IMR-90 (cell line): ENCODE results near the gene CD180. TPM values are rescaled to one million over a fixed set of nuclear protein-coding genes. Genes with fewer than 3 reads are reported as not detected.

Source experiments
- ATAC-seq: fragments of 200-7000 bp; cut with Tn5 transposase; 2 replicates; pipeline ENCODE4 v1.9.1; 2020; ENCODE audit warnings: low read depth, mild to moderate bottlenecking, moderate library complexity
- BruUV-seq: library from RNA; stranded (reverse); fragments of 400-500 nt; replicated peaks from 2 replicates; lab custom pipeline; 2021; lab: Mats Ljungman, UMichigan
- CTCF ChIA-PET: fragments of 300-600 bp; formaldehyde crosslinking; extraction: SDS; loops from one replicate; lab custom pipeline; 2021; ENCODE audit warnings: antibody characterized with exemption; lab: Yijun Ruan, JAX
- POLR2A ChIA-PET: fragments of 300-600 bp; sonication (Branson Sonifier 250); formaldehyde crosslinking; loops from one replicate; lab custom pipeline; 2022; ENCODE audit warnings: antibody characterized with exemption; ENCODE audit not compliant: unreplicated experiment; lab: Charles Lee
- DNase-seq: peaks from one replicate; pipeline ENCODE4 v3.0.0; 2013
- H2AFZ ChIP-seq: replicated peaks from 2 replicates; pipeline ENCODE3; 2013; ENCODE audit warnings: low read length, mild to moderate bottlenecking; ENCODE audit not compliant: poor library complexity
- H2AK5ac ChIP-seq: 2 replicates; pipeline ENCODE4 v1.6.1; 2013; ENCODE audit warnings: low read depth, low read length, inconsistent platforms
- H2AK9ac ChIP-seq: replicated peaks from 2 replicates; pipeline ENCODE3; 2013; ENCODE audit warnings: mild to moderate bottlenecking, low read depth, low read length, moderate library complexity; ENCODE audit not compliant: poor library complexity
- H2BK120ac ChIP-seq: 2 replicates; pipeline ENCODE4 v1.6.1; 2013; ENCODE audit warnings: low read depth, low read length, inconsistent platforms
- H2BK15ac ChIP-seq: 3 replicates; pipeline ENCODE4 v1.6.1; 2013; ENCODE audit warnings: low read depth, low read length, inconsistent platforms
- H2BK20ac ChIP-seq: 2 replicates; pipeline ENCODE4 v1.6.1; 2013; ENCODE audit warnings: low read depth, mild to moderate bottlenecking, inconsistent platforms, low read length, moderate library complexity
- H2BK5ac ChIP-seq: 2 replicates; pipeline ENCODE4 v1.6.1; 2013; ENCODE audit warnings: mild to moderate bottlenecking, low read depth, low read length, inconsistent platforms; ENCODE audit not compliant: poor library complexity, severe bottlenecking
- H3K14ac ChIP-seq: replicated peaks from 2 replicates; pipeline ENCODE4 v1.6.1; 2013; ENCODE audit warnings: low read depth, low read length, inconsistent platforms
- H3K18ac ChIP-seq: 2 replicates; pipeline ENCODE4 v1.6.1; 2013; ENCODE audit warnings: low read depth, low read length, control low read depth
- H3K23ac ChIP-seq: 2 replicates; pipeline ENCODE4 v1.6.1; 2013; ENCODE audit warnings: low read depth, low read length, inconsistent platforms
- H3K27ac ChIP-seq: 2 replicates; pipeline ENCODE4 v1.5.1; 2013; ENCODE audit warnings: mild to moderate bottlenecking, control low read depth, low read length; ENCODE audit not compliant: insufficient read depth
- H3K27me3 ChIP-seq: 2 replicates; pipeline ENCODE4 v1.6.1; 2013; ENCODE audit warnings: low read length; ENCODE audit not compliant: control insufficient read depth, insufficient read depth
- H3K36me3 ChIP-seq: 2 replicates; pipeline ENCODE4 v1.6.1; 2013; ENCODE audit warnings: low read length, mixed read lengths; ENCODE audit not compliant: control insufficient read depth, insufficient read depth
- H3K4ac ChIP-seq: 2 replicates; pipeline ENCODE4 v1.6.1; 2013; ENCODE audit warnings: low read depth, low read length, inconsistent platforms
- H3K4me1 ChIP-seq: 2 replicates; pipeline ENCODE4 v1.6.1; 2013; ENCODE audit warnings: low read length, mixed read lengths; ENCODE audit not compliant: control insufficient read depth, insufficient read depth
- H3K4me2 ChIP-seq: 2 replicates; pipeline ENCODE4 v1.6.1; 2013; ENCODE audit warnings: low read depth, mild to moderate bottlenecking, control low read depth, low read length, moderate library complexity
- H3K4me3 ChIP-seq: 2 replicates; pipeline ENCODE4 v1.5.1; 2013; ENCODE audit warnings: low read depth, mild to moderate bottlenecking, control low read depth, low read length, moderate library complexity; ENCODE audit not compliant: insufficient read depth
- H3K56ac ChIP-seq: 2 replicates; pipeline ENCODE4 v1.6.1; 2013; ENCODE audit warnings: low read length, inconsistent platforms; ENCODE audit not compliant: insufficient read depth; ENCODE audit errors: extremely low read depth
- H3K79me1 ChIP-seq, 2 experiments: 2 replicates each; pipeline ENCODE4 v1.6.1; 2013; ENCODE audit warnings: low read length in 2 of 2, inconsistent platforms in 1 of 2, low read depth in 1 of 2
- H3K9ac ChIP-seq: 2 replicates; pipeline ENCODE4 v1.6.1; 2013; ENCODE audit warnings: low read depth, low read length, control low read depth
- H3K9me1 ChIP-seq: 2 replicates; pipeline ENCODE4 v1.6.1; 2013; ENCODE audit warnings: low read length, inconsistent platforms; ENCODE audit not compliant: insufficient read depth
- H3K9me3 ChIP-seq: 2 replicates; pipeline ENCODE4 v1.6.1; 2013; ENCODE audit warnings: low read length; ENCODE audit not compliant: control insufficient read depth, insufficient read depth
- H4K20me1 ChIP-seq: 2 replicates; pipeline ENCODE4 v1.6.1; 2013; ENCODE audit warnings: low read length, inconsistent platforms; ENCODE audit not compliant: insufficient read depth
- H4K5ac ChIP-seq: 2 replicates; pipeline ENCODE4 v1.6.1; 2013; ENCODE audit warnings: mild to moderate bottlenecking, low read depth, low read length, control low read depth
- H4K8ac ChIP-seq, 2 experiments: 2 replicates each; pipeline ENCODE4 v1.6.1; 2013; ENCODE audit warnings: low read depth in 2 of 2, low read length in 2 of 2, control low read depth in 1 of 2, inconsistent platforms in 1 of 2
- H4K91ac ChIP-seq: 2 replicates; pipeline ENCODE4 v1.6.1; 2013; ENCODE audit warnings: low read depth, low read length, inconsistent platforms; ENCODE audit not compliant: insufficient read depth
- BHLHE40 ChIP-seq: fragments of 150-350 bp; IDR thresholded peaks from 2 replicates; pipeline ENCODE4 v1.6.1; 2016; ENCODE audit warnings: mild to moderate bottlenecking, low read depth, low read length
- CEBPB ChIP-seq: IDR thresholded peaks from 2 replicates; pipeline ENCODE4 v1.6.1; 2012; ENCODE audit warnings: low read depth, low read length, improper control_type of control experiment
- FOS ChIP-seq: fragments of 150-350 bp; IDR thresholded peaks from 2 replicates; pipeline ENCODE4 v1.6.1; 2016; ENCODE audit warnings: low read depth, low read length
- MAFK ChIP-seq: IDR thresholded peaks from 2 replicates; pipeline ENCODE4 v1.6.1; 2012; ENCODE audit warnings: low read depth, low read length, improper control_type of control experiment
- MAZ ChIP-seq: IDR thresholded peaks from 2 replicates; pipeline ENCODE4 v1.6.1; 2012; ENCODE audit warnings: low read depth, mild to moderate bottlenecking, low read length, improper control_type of control experiment, moderate library complexity, borderline replicate concordance
- NFE2L2 ChIP-seq: fragments of 150-350 bp; IDR thresholded peaks from 2 replicates; pipeline ENCODE4 v1.6.1; 2016; ENCODE audit warnings: low read depth, mild to moderate bottlenecking, low read length
- POLR2A ChIP-seq: IDR thresholded peaks from 2 replicates; pipeline ENCODE4 v1.6.1; 2012; ENCODE audit warnings: mild to moderate bottlenecking, low read depth, low read length
- RFX5 ChIP-seq: IDR thresholded peaks from 2 replicates; pipeline ENCODE4 v1.8.0; 2012; ENCODE audit warnings: low read depth, mild to moderate bottlenecking, low read length, moderate library complexity
- SMC3 ChIP-seq: fragments of 150-350 bp; IDR thresholded peaks from 2 replicates; pipeline ENCODE4 v1.6.1; 2016; ENCODE audit warnings: low read depth, mild to moderate bottlenecking, antibody characterized with exemption, low read length, moderate library complexity
- dilution Hi-C: fragments of 300-500 bp; cut with HindIII; formaldehyde crosslinking; loops from one replicate; pipeline ENCODE4 v1.14.3; 2018; ENCODE audit warnings: low sequenced_read_pairs; ENCODE audit not compliant: unreplicated experiment
- in situ Hi-C: fragments of 300-500 bp; cut with MboI; formaldehyde crosslinking; loops from 3 replicates; pipeline ENCODE4 v1.14.3; 2019; ENCODE audit warnings: low sequenced_read_pairs, inconsistent platforms, mixed read lengths
- intact Hi-C: fragments of 100-400 bp; cut with micrococcal nuclease; formaldehyde crosslinking; loops from 2 replicates; pipeline ENCODE4 v1.10.0; 2022
- polyA plus RNA-seq, 3 experiments: library from polyadenylated mRNA; depleted of rRNA; stranded (reverse); fragments of >200 nt; gene quantifications; 2 replicates each; pipeline ENCODE4 v1.2.3, GENCODE V29; 2012; ENCODE audit warnings: low replicate concordance in 1 of 3
- total RNA-seq: library from RNA; depleted of rRNA; stranded (reverse); fragments of >200 nt; gene quantifications from 2 replicates; pipeline ENCODE4 v1.2.3, GENCODE V29; 2012
- TF ChIP-seq, protein P1 (sequence below): conservative IDR thresholded peaks from 2 replicates; pipeline ENCODE4 v1.5.1; 2012; ENCODE audit warnings: mild to moderate bottlenecking, low read depth, low read length, improper control_type of control experiment
- TF ChIP-seq, protein P2 (sequence below): fragments of 150-350 bp; IDR thresholded peaks from 2 replicates; pipeline ENCODE4 v1.6.1; 2016; ENCODE audit warnings: low read depth, mild to moderate bottlenecking, low read length, moderate library complexity, borderline replicate concordance

The CD180 gene
- total and polyA plus RNA-seq, 2 of the 4 experiments (the other 2 are of a cell fraction) = not detected

DNA sequence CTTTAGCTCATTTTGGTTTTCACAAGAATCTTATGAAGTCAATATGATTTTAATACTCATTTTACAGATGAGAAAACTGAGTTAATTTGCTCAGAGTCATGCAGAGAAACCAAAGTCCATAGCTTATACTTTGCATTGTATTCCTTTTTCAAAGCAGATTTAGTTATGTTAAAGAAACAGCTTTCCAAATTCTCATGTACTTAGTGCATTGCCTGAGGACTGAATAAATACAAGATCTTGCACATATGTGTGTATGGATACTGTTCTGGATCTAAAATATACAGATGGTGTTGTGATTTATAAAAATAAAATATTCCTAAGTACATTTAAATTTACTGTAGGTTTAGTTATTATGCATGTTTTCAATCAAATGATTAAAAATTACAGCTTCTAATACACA lies 43.5 kb upstream of the CD180 start:
- Histone ChIP-seq H2BK120ac (no peak overlapping the region), H4K5ac (no peak overlapping the region), H3K4ac (no peak overlapping the region), H3K79me1 (no peaks in the 10 kb centered on the region), H3K18ac (no peak overlapping the region), H2AFZ (no peak overlapping the region), H4K91ac (no peak overlapping the region), H2BK15ac (no peak overlapping the region), H2BK20ac (no peak overlapping the region), H3K14ac (no peak overlapping the region), H2BK5ac (no peak overlapping the region), H2AK9ac (no peak overlapping the region), H4K20me1 (no peaks in the 10 kb centered on the region), H3K9ac (no peak overlapping the region), H3K23ac (no peak overlapping the region), H3K27ac (no peak overlapping the region), H3K4me1 (peaks cover 3% of the 10 kb centered on the region; the same call in 1 of the 2 replicates), H3K36me3 (no peaks in the 10 kb centered on the region), H3K9me3 (no peaks in the 10 kb centered on the region), H3K4me2 (no peak overlapping the region), H3K27me3 (no peaks in the 10 kb centered on the region), H3K56ac (no peak overlapping the region), H3K9me1 (peaks cover 4% of the 10 kb centered on the region; the same call in 1 of the 2 replicates), H2AK5ac (no peak overlapping the region), H3K4me3 (no peak overlapping the region), H4K8ac (no peak overlapping the region)
- dilution Hi-C loops = no loop called here
- TF ChIP-seq MAZ = no peak
- TF ChIP-seq NFE2L2 = no peak
- TF ChIP-seq MAFK = no peak
- no peak for TF ChIP-seq POLR2A
- TF ChIP-seq CEBPB = no peak
- no peak for TF ChIP-seq BHLHE40
- TF ChIP-seq FOS = no peak
- TF ChIP-seq RFX5 = no peak
- TF ChIP-seq, protein P1, sequence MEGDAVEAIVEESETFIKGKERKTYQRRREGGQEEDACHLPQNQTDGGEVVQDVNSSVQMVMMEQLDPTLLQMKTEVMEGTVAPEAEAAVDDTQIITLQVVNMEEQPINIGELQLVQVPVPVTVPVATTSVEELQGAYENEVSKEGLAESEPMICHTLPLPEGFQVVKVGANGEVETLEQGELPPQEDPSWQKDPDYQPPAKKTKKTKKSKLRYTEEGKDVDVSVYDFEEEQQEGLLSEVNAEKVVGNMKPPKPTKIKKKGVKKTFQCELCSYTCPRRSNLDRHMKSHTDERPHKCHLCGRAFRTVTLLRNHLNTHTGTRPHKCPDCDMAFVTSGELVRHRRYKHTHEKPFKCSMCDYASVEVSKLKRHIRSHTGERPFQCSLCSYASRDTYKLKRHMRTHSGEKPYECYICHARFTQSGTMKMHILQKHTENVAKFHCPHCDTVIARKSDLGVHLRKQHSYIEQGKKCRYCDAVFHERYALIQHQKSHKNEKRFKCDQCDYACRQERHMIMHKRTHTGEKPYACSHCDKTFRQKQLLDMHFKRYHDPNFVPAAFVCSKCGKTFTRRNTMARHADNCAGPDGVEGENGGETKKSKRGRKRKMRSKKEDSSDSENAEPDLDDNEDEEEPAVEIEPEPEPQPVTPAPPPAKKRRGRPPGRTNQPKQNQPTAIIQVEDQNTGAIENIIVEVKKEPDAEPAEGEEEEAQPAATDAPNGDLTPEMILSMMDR = no peak
- TF ChIP-seq, protein P2, sequence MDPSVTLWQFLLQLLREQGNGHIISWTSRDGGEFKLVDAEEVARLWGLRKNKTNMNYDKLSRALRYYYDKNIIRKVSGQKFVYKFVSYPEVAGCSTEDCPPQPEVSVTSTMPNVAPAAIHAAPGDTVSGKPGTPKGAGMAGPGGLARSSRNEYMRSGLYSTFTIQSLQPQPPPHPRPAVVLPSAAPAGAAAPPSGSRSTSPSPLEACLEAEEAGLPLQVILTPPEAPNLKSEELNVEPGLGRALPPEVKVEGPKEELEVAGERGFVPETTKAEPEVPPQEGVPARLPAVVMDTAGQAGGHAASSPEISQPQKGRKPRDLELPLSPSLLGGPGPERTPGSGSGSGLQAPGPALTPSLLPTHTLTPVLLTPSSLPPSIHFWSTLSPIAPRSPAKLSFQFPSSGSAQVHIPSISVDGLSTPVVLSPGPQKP = no peak
- no peak for TF ChIP-seq SMC3
- ChIA-PET POLR2A (no interaction called here), CTCF (no interaction called here)
- ATAC-seq (no peak), DNase-seq (no peak)
- in situ Hi-C loops = loop anchor here (25.0 kb wide), 1 partner anchor 572 kb away; no protein-coding TSS in a partner anchor
- BruUV-seq = no TSS peak
- intact Hi-C loops = loop anchor here (5.0 to 10.0 kb wide), 2 partner anchors 157 to 615 kb away; no protein-coding TSS in a partner anchor
